ENCODE data around the gene AKAP7.

AKAP7 gene

DNA sequence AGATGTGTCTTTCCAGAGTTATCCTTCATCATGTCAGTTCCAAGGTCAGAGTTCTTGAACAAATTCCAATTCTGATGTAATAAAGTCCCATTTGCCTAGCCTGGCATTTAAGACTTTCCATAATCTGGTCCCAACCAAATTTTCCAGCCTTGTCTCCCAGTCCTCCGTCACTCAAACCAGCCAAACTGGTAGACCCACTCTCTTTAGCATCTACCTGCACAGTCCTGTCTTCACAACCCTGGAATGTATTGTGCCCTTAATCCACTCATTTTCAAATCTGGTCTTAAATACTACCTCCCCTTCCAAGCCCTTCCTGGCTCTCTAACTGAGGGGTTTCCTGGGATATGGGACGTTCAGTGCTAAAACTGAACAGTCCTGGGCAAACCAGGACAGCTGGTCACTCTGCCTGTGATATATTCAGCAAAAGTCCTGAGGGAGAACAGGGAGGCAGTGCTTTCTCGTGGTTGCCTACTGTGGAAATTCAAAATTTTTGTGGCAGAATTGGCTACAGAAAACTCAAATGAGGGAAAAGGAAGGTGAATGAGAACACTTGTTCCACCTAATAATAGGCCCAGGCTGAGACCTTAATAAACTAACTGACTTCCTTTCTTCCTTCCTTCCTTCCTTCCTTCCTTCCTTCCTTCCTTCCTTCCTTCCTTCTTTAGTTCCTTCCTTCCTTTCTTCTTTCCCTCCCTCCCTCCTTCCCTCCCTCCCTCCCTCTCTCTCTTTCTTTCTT is 10.8 kb upstream of the AKAP7 start:
- no peak for DNase-seq
- Histone ChIP-seq H3K4me3 (ENCODE audit: low read length) (no peak overlapping the region), H2BK15ac (replicated peaks; ENCODE audit: low read depth) (no peak overlapping the region), H2AK5ac (ENCODE audit: low read length) (no peak overlapping the region), H3K56ac (ENCODE audit: low read length) (no peak overlapping the region), H3K4me2 (ENCODE audit: low read length) (no peak overlapping the region), H3K79me1 (ENCODE audit: low read length) (no peaks in the 10 kb centered on the region), H3K18ac (ENCODE audit: low read length) (no peak overlapping the region), H2BK5ac (ENCODE audit: low read length) (no peak overlapping the region), H2BK120ac (ENCODE audit: low read depth, low read length) (no peak overlapping the region), H3K79me2 (ENCODE audit: control insufficient read depth, insufficient read depth, low read length) (no peaks in the 10 kb centered on the region), H3K4ac (ENCODE audit: low read depth, low read length) (no peak overlapping the region), H3K36me3 (ENCODE audit: control insufficient read depth, insufficient read depth, low read length) (no peaks in the 10 kb centered on the region), H3K4me1 (ENCODE audit: control insufficient read depth, low read depth, low read length) (no peaks in the 10 kb centered on the region), H4K5ac (ENCODE audit: low read length) (no peak overlapping the region), H3K23ac (ENCODE audit: low read length) (no peak overlapping the region), H3K27me3 (ENCODE audit: insufficient read depth, low read length, poor library complexity) (no peaks in the 10 kb centered on the region), H4K8ac (ENCODE audit: low read depth, low read length) (no peak overlapping the region), H3K9ac (ENCODE audit: low read length) (no peak overlapping the region), H3K27ac (ENCODE audit: low read depth, low read length) (no peak overlapping the region)
- no CpG with 5 or more reads among the region's 3 CpGs for WGBS (ENCODE audit: extremely low coverage, insufficient coverage, low lambda C conversion rate)

DNA sequence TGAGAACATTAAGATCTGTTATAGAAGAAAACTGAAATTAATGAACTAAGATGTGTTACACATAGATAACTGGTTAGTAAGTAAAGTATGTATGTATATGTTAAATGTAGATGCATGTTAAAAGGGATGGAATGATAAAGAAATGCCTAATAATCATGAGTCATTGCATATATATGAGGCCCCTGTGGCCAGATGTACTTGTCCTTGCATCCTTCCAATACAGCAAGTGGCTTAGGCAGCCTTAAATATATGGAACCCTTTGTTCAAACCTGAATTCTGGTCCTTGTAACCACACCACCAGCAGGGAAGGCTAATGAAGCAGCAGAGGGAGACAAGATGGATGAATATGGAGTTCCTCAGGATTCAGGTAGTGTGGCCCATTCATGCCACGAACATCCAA is 9.8 kb upstream of the AKAP7 start:
- no peak overlapping the region for H4K5ac ChIP-seq (ENCODE audit: low read length)
- H3K27me3 ChIP-seq (ENCODE audit: insufficient read depth, low read length, poor library complexity): no peaks in the 10 kb centered on the region
- H2BK15ac ChIP-seq (replicated peaks; ENCODE audit: low read depth): no peak overlapping the region
- H3K4ac ChIP-seq (ENCODE audit: low read depth, low read length): no peak overlapping the region
- no peak overlapping the region for H2AK5ac ChIP-seq (ENCODE audit: low read length)
- no peak overlapping the region for H4K8ac ChIP-seq (ENCODE audit: low read depth, low read length)
- H3K79me2 ChIP-seq (ENCODE audit: control insufficient read depth, insufficient read depth, low read length): no peaks in the 10 kb centered on the region
- no peak overlapping the region for H2BK120ac ChIP-seq (ENCODE audit: low read depth, low read length)
- no peaks in the 10 kb centered on the region for H3K4me1 ChIP-seq (ENCODE audit: control insufficient read depth, low read depth, low read length)
- H3K4me2 ChIP-seq (ENCODE audit: low read length): no peak overlapping the region
- no peaks in the 10 kb centered on the region for H3K36me3 ChIP-seq (ENCODE audit: control insufficient read depth, insufficient read depth, low read length)
- no peak overlapping the region for H3K9ac ChIP-seq (ENCODE audit: low read length)
- H3K79me1 ChIP-seq (ENCODE audit: low read length): no peaks in the 10 kb centered on the region
- no peak for DNase-seq
- H3K27ac ChIP-seq (ENCODE audit: low read depth, low read length): no peak overlapping the region
- H3K23ac ChIP-seq (ENCODE audit: low read length): no peak overlapping the region
- no peak overlapping the region for H3K4me3 ChIP-seq (ENCODE audit: low read length)
- H3K56ac ChIP-seq (ENCODE audit: low read length): no peak overlapping the region
- WGBS (ENCODE audit: extremely low coverage, insufficient coverage, low lambda C conversion rate): no CpG with 5 or more reads among the region's 1 CpG
- H3K18ac ChIP-seq (ENCODE audit: low read length): no peak overlapping the region
- no peak overlapping the region for H2BK5ac ChIP-seq (ENCODE audit: low read length)

GRCh38 chr6:131129689-131130553 is 5.3 kb upstream of the AKAP7 start:
- H3K36me3 ChIP-seq (ENCODE audit: control insufficient read depth, insufficient read depth, low read length): no peaks in the 10 kb centered on the region
- no peak for DNase-seq
- no peaks in the 10 kb centered on the region for H3K4me1 ChIP-seq (ENCODE audit: control insufficient read depth, low read depth, low read length)
- no peak overlapping the region for H3K27ac ChIP-seq (ENCODE audit: low read depth, low read length)
- H3K23ac ChIP-seq (ENCODE audit: low read length): no peak overlapping the region
- no peak overlapping the region for H2BK120ac ChIP-seq (ENCODE audit: low read depth, low read length)
- H3K4ac ChIP-seq (ENCODE audit: low read depth, low read length): no peak overlapping the region
- no peak overlapping the region for H3K9ac ChIP-seq (ENCODE audit: low read length)
- WGBS (ENCODE audit: extremely low coverage, insufficient coverage, low lambda C conversion rate): no CpG with 5 or more reads among the region's 10 CpGs
- H3K79me1 ChIP-seq (ENCODE audit: low read length): no peaks in the 10 kb centered on the region
- H2BK15ac ChIP-seq (replicated peaks; ENCODE audit: low read depth): no peak overlapping the region
- no peak overlapping the region for H3K4me3 ChIP-seq (ENCODE audit: low read length)
- no peaks in the 10 kb centered on the region for H3K79me2 ChIP-seq (ENCODE audit: control insufficient read depth, insufficient read depth, low read length)
- H4K8ac ChIP-seq (ENCODE audit: low read depth, low read length): no peak overlapping the region
- no peak overlapping the region for H3K18ac ChIP-seq (ENCODE audit: low read length)
- no peak overlapping the region for H3K56ac ChIP-seq (ENCODE audit: low read length)
- H2BK5ac ChIP-seq (ENCODE audit: low read length): no peak overlapping the region
- no peaks in the 10 kb centered on the region for H3K27me3 ChIP-seq (ENCODE audit: insufficient read depth, low read length, poor library complexity)
- H2AK5ac ChIP-seq (ENCODE audit: low read length): no peak overlapping the region
- H3K4me2 ChIP-seq (ENCODE audit: low read length): no peak overlapping the region
- H4K5ac ChIP-seq (ENCODE audit: low read length): no peak overlapping the region

GRCh38 chr6:131130554-131130940 is 4.7 kb upstream of the AKAP7 start:
- Histone ChIP-seq H4K5ac (ENCODE audit: low read length) (no peak overlapping the region), H3K4me3 (ENCODE audit: low read length) (no peak overlapping the region), H4K8ac (ENCODE audit: low read depth, low read length) (no peak overlapping the region), H3K23ac (ENCODE audit: low read length) (no peak overlapping the region), H2BK15ac (replicated peaks; ENCODE audit: low read depth) (no peak overlapping the region), H3K4ac (ENCODE audit: low read depth, low read length) (no peak overlapping the region), H2BK120ac (ENCODE audit: low read depth, low read length) (no peak overlapping the region), H3K79me1 (ENCODE audit: low read length) (no peaks in the 10 kb centered on the region), H3K18ac (ENCODE audit: low read length) (no peak overlapping the region), H3K36me3 (ENCODE audit: control insufficient read depth, insufficient read depth, low read length) (no peaks in the 10 kb centered on the region), H3K79me2 (ENCODE audit: control insufficient read depth, insufficient read depth, low read length) (no peaks in the 10 kb centered on the region), H3K27me3 (ENCODE audit: insufficient read depth, low read length, poor library complexity) (no peaks in the 10 kb centered on the region), H2AK5ac (ENCODE audit: low read length) (no peak overlapping the region), H3K4me2 (ENCODE audit: low read length) (no peak overlapping the region), H3K4me1 (ENCODE audit: control insufficient read depth, low read depth, low read length) (no peaks in the 10 kb centered on the region), H3K56ac (ENCODE audit: low read length) (no peak overlapping the region), H3K9ac (ENCODE audit: low read length) (no peak overlapping the region), H3K27ac (ENCODE audit: low read depth, low read length) (no peak overlapping the region), H2BK5ac (ENCODE audit: low read length) (no peak overlapping the region)
- DNase-seq: no peak
- no CpG with 5 or more reads among the region's 5 CpGs for WGBS (ENCODE audit: extremely low coverage, insufficient coverage, low lambda C conversion rate)

DNA sequence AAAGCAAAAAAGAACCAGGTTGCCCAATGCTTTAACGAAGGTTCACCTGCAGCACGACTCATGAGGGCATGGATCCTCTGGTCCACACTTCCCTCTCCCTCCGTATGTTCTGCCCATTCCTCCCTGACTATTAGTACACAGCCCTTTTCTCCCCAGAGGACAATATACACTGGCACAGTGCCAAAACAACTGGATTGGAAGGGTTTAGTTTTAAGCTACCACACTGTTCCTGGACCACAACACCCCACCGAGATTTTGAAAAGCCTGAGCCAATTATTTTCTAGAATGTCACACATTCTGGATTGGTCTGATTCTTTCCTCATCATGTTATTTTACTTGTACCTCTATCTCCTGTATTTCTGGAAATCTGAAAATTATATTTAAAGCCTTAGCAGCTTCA is 2.9 kb upstream of the AKAP7 start:
- Histone ChIP-seq H3K4me1 (ENCODE audit: control insufficient read depth, low read depth, low read length) (no peaks in the 10 kb centered on the region), H3K79me1 (ENCODE audit: low read length) (no peaks in the 10 kb centered on the region), H2AK5ac (ENCODE audit: low read length) (no peak overlapping the region), H3K27ac (ENCODE audit: low read depth, low read length) (no peak overlapping the region), H3K4me3 (ENCODE audit: low read length) (no peak overlapping the region), H4K5ac (ENCODE audit: low read length) (no peak overlapping the region), H4K8ac (ENCODE audit: low read depth, low read length) (no peak overlapping the region), H3K36me3 (ENCODE audit: control insufficient read depth, insufficient read depth, low read length) (no peaks in the 10 kb centered on the region), H3K23ac (ENCODE audit: low read length) (no peak overlapping the region), H3K18ac (ENCODE audit: low read length) (no peak overlapping the region), H3K79me2 (ENCODE audit: control insufficient read depth, insufficient read depth, low read length) (no peaks in the 10 kb centered on the region), H2BK120ac (ENCODE audit: low read depth, low read length) (no peak overlapping the region), H3K4me2 (ENCODE audit: low read length) (no peak overlapping the region), H2BK15ac (replicated peaks; ENCODE audit: low read depth) (no peak overlapping the region), H2BK5ac (ENCODE audit: low read length) (no peak overlapping the region), H3K9ac (ENCODE audit: low read length) (no peak overlapping the region), H3K4ac (ENCODE audit: low read depth, low read length) (no peak overlapping the region), H3K56ac (ENCODE audit: low read length) (no peak overlapping the region), H3K27me3 (ENCODE audit: insufficient read depth, low read length, poor library complexity) (no peaks in the 10 kb centered on the region)
- WGBS (ENCODE audit: extremely low coverage, insufficient coverage, low lambda C conversion rate): no CpG with 5 or more reads among the region's 4 CpGs
- DNase-seq: no peak
